Keratinocyte (primary cell): ENCODE data around the gene CUBN. TPM values are rescaled to one million over a fixed set of nuclear protein-coding genes. Genes with fewer than 3 reads are reported as not detected.

Experiments used
- DNase-seq: peaks from one replicate; pipeline ENCODE4 v3.0.0-alpha.2; 2011; ENCODE audit warnings: low read depth, missing footprints, low spot score
- FAIRE-seq: peaks from 2 replicates; lab custom pipeline; 2011; peaks lifted over from hg19 to GRCh38; lab: Jason Lieb, UNC
- H2AFZ ChIP-seq: 2 replicates; pipeline ENCODE4 v1.6.0; 2012; ENCODE audit warnings: low read length, control low read depth, inconsistent platforms; ENCODE audit not compliant: control insufficient read depth
- H3K27ac ChIP-seq: 2 replicates; pipeline ENCODE4 v1.5.1; 2011; ENCODE audit warnings: low read length; ENCODE audit not compliant: control insufficient read depth, insufficient read depth
- H3K27me3 ChIP-seq: 3 replicates; pipeline ENCODE4 v1.6.0; 2011; ENCODE audit warnings: low read length; ENCODE audit not compliant: control insufficient read depth, insufficient read depth; ENCODE audit errors: extremely low read depth
- H3K36me3 ChIP-seq, 2 experiments: 2 replicates in 1 of 2; 3 replicates in 1 of 2; pipeline ENCODE4 v1.5.1; 2011; ENCODE audit warnings: low read length in 2 of 2, mild to moderate bottlenecking in 1 of 2; ENCODE audit not compliant: control insufficient read depth in 2 of 2, insufficient read depth in 2 of 2; ENCODE audit errors: extremely low read depth in 1 of 2
- H3K4me1 ChIP-seq: 3 replicates; pipeline ENCODE4 v1.5.1; 2011; ENCODE audit warnings: low read length; ENCODE audit not compliant: control insufficient read depth, insufficient read depth; ENCODE audit errors: extremely low read depth
- H3K4me2 ChIP-seq: 3 replicates; pipeline ENCODE4 v1.6.0; 2011; ENCODE audit warnings: low read depth, low read length; ENCODE audit not compliant: control insufficient read depth, insufficient read depth; ENCODE audit errors: extremely low read depth
- H3K4me3 ChIP-seq, 3 experiments: fragments of 200-600 bp in 1 of 3; sonication (generic) in 1 of 3; 2 replicates in 2 of 3; 3 replicates in 1 of 3; pipeline ENCODE4 v1.5.1; 2011 to 2016; ENCODE audit warnings: low read length in 3 of 3, mild to moderate bottlenecking in 3 of 3, control low read depth in 2 of 3, inconsistent platforms in 1 of 3, low read depth in 1 of 3, mixed read lengths in 1 of 3, mixed run types in 1 of 3, moderate library complexity in 1 of 3; ENCODE audit not compliant: control insufficient read depth in 2 of 3, insufficient read depth in 2 of 3; ENCODE audit errors: extremely low read depth in 1 of 3
- H3K79me2 ChIP-seq: 2 replicates; pipeline ENCODE4 v1.6.0; 2012; ENCODE audit warnings: low read length; ENCODE audit not compliant: control insufficient read depth, insufficient read depth
- H3K9ac ChIP-seq: 3 replicates; pipeline ENCODE4 v1.6.0; 2011; ENCODE audit warnings: low read length; ENCODE audit not compliant: control insufficient read depth, insufficient read depth; ENCODE audit errors: extremely low read depth
- H3K9me1 ChIP-seq: 3 replicates; pipeline ENCODE4 v1.6.0; 2011; ENCODE audit warnings: low read length; ENCODE audit not compliant: control insufficient read depth, insufficient read depth; ENCODE audit errors: extremely low read depth
- H3K9me3 ChIP-seq: 2 replicates; pipeline ENCODE4 v1.5.1; 2012; ENCODE audit warnings: low read depth, low read length; ENCODE audit not compliant: control insufficient read depth
- H4K20me1 ChIP-seq: 3 replicates; pipeline ENCODE4 v1.6.0; 2011; ENCODE audit warnings: low read length; ENCODE audit not compliant: control insufficient read depth, insufficient read depth; ENCODE audit errors: extremely low read depth
- EZH2 ChIP-seq: IDR thresholded peaks from one replicate; pipeline ENCODE4 v1.6.1; 2012; ENCODE audit warnings: inconsistent platforms, mild to moderate bottlenecking, low read length, moderate library complexity
- dilution Hi-C: fragments of 300-500 bp; cut with MboI; formaldehyde crosslinking; loops from one replicate; pipeline ENCODE4 v1.7.0; 2020; ENCODE audit warnings: low sequenced_read_pairs; ENCODE audit not compliant: extremely low pct_ligation_motif_present
- polyA plus RNA-seq, 5 experiments: library from polyadenylated mRNA; depleted of rRNA in 3 of 5; stranded (reverse) in 3 of 5; stranded (forward) in 1 of 5; unstranded in 1 of 5; fragments of >200 nt; gene quantifications; 1 replicate in 1 of 5; 2 replicates in 3 of 5; 3 replicates in 1 of 5; pipeline versions ENCODE4 v1.2.1 to v1.2.3, GENCODE V29; 2011 to 2012; ENCODE audit warnings: missing spikeins in 2 of 5, low read depth in 1 of 5, low replicate concordance in 1 of 5
- TF ChIP-seq, protein P1 (sequence below), 3 experiments: IDR thresholded peaks in 1 of 3; conservative IDR thresholded peaks in 1 of 3; optimal IDR thresholded peaks in 1 of 3; 2 replicates in 2 of 3; 3 replicates in 1 of 3; pipeline versions ENCODE3 to v1.5.1; 2011; ENCODE audit warnings: low read length in 3 of 3, mild to moderate bottlenecking in 3 of 3, moderate library complexity in 2 of 3, control low read depth in 1 of 3, inconsistent platforms in 1 of 3; ENCODE audit not compliant: insufficient read depth in 2 of 3; ENCODE audit errors: extremely low read depth in 1 of 3

CUBN gene
- polyA plus RNA-seq, 1 donor (not counting 4 experiments of a cell fraction or from before 2014, with no cell fraction given) = 0.07 TPM

DNA sequence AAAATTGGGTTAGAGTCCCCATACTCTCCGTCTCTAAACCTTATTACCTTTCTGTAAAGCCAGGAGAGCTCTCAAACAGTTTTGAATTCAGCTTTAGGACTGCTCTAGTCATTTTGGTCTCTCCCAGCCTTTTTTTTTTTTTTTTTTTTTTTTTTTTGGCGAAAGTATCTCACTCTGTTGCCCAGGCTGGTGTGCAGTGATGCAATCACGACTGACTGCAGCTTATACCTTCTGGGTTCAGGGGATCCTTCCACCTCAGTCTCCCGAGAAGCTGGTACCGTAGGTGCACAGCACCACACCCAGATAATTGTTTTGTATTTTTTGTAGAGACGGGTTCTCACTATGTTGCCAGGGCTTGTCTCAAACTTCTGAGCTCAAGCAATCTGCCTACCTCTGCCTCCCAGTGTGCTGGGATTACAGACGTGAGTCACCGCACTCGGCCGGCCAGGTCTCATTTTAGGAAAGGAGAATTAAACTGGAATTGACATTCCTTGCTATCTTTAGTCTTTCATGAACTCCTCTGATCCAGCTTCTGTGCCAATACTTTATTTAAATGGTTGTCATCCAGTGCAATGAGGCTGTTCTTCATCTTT is 281.0 kb downstream of the CUBN start:
- peaks cover 9% of the 10 kb centered on the region for H3K4me1 ChIP-seq
- H3K4me2 ChIP-seq = peak overlapping the region; percentile 42
- no peak overlapping the region for H3K9ac ChIP-seq
- H3K36me3 ChIP-seq = no peaks in the 10 kb centered on the region
- no peaks in the 10 kb centered on the region for H3K79me2 ChIP-seq
- no peaks in the 10 kb centered on the region for H3K27me3 ChIP-seq
- dilution Hi-C loops = no loop called here
- peak overlapping the region; percentile 38 for H2AFZ ChIP-seq
- DNase-seq (no peak), FAIRE-seq (peak; percentile 95)
- TF ChIP-seq EZH2 = no peak
- TF ChIP-seq, protein P1, sequence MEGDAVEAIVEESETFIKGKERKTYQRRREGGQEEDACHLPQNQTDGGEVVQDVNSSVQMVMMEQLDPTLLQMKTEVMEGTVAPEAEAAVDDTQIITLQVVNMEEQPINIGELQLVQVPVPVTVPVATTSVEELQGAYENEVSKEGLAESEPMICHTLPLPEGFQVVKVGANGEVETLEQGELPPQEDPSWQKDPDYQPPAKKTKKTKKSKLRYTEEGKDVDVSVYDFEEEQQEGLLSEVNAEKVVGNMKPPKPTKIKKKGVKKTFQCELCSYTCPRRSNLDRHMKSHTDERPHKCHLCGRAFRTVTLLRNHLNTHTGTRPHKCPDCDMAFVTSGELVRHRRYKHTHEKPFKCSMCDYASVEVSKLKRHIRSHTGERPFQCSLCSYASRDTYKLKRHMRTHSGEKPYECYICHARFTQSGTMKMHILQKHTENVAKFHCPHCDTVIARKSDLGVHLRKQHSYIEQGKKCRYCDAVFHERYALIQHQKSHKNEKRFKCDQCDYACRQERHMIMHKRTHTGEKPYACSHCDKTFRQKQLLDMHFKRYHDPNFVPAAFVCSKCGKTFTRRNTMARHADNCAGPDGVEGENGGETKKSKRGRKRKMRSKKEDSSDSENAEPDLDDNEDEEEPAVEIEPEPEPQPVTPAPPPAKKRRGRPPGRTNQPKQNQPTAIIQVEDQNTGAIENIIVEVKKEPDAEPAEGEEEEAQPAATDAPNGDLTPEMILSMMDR (optimal IDR thresholded peaks at IDR 0.05 in 1 of 3, IDR thresholded peaks at IDR 0.05 in 1 of 3, conservative IDR thresholded peaks at IDR 0.05 in 1 of 3; ENCODE audit: extremely low read depth in 1 of 3, insufficient read depth in 2 of 3, low read length in 3 of 3) = no peak
- no peaks in the 10 kb centered on the region for H3K9me3 ChIP-seq
- H3K4me3 ChIP-seq = no peak overlapping the region
- H3K27ac ChIP-seq = peak overlapping the region; percentile 1
- no peaks in the 10 kb centered on the region for H4K20me1 ChIP-seq
- no peaks in the 10 kb centered on the region for H3K9me1 ChIP-seq

DNA sequence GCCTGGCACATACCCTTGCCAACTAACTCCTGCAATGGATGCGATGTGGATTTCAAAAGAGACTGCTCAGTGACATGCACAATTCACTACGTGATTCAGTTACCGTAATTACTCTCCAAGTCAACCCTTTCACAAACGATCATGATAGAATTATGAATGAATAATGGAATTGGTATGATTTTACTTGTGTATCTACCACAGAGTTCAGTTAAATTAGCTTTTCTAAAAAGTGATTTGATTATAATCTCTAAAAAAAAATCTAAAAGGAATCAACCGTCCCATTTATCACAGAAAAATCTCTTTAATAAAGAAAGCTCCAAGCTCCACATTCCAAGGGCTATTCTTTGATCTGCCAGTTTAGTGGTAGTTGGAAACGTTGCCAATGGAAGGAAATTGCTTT is 282.0 kb downstream of the CUBN start:
- no peaks in the 10 kb centered on the region for H3K9me3 ChIP-seq
- dilution Hi-C loops = no loop called here
- no peak overlapping the region for H3K27ac ChIP-seq
- H3K4me3 ChIP-seq = no peak overlapping the region
- H3K4me2 ChIP-seq = no peak overlapping the region
- no peak for TF ChIP-seq EZH2
- TF ChIP-seq, protein P1 (optimal IDR thresholded peaks at IDR 0.05 in 1 of 3, IDR thresholded peaks at IDR 0.05 in 1 of 3, conservative IDR thresholded peaks at IDR 0.05 in 1 of 3; ENCODE audit: extremely low read depth in 1 of 3, insufficient read depth in 2 of 3, low read length in 3 of 3) = no peak
- H3K27me3 ChIP-seq = no peaks in the 10 kb centered on the region
- no peak for DNase-seq
- no peaks in the 10 kb centered on the region for H3K36me3 ChIP-seq
- no peak overlapping the region for H3K9ac ChIP-seq
- H3K9me1 ChIP-seq = no peaks in the 10 kb centered on the region
- H3K4me1 ChIP-seq = peaks cover 9% of the 10 kb centered on the region
- H2AFZ ChIP-seq = no peak overlapping the region
- H3K79me2 ChIP-seq = no peaks in the 10 kb centered on the region
- FAIRE-seq = no peak
- no peaks in the 10 kb centered on the region for H4K20me1 ChIP-seq
